PC-9 (cell line): ENCODE results near the gene MTOR. TPM values are rescaled to one million over a fixed set of nuclear protein-coding genes. Genes with fewer than 3 reads are reported as not detected.

Experiments used
- BruUV-seq: library from RNA; stranded (reverse); fragments of 400-500 nt; replicated peaks from 2 replicates; lab custom pipeline; 2021; lab: Mats Ljungman, UMichigan
- CTCF ChIA-PET: fragments of 300-600 bp; sonication (Branson Sonifier 250); formaldehyde crosslinking; loops from one replicate; lab custom pipeline; 2022; ENCODE audit warnings: antibody characterized with exemption; lab: Charles Lee
- POLR2A ChIA-PET: fragments of 300-600 bp; sonication (Branson Sonifier 250); formaldehyde crosslinking; loops from one replicate; lab custom pipeline; 2022; ENCODE audit warnings: antibody characterized with exemption; ENCODE audit not compliant: unreplicated experiment; lab: Charles Lee
- DNase-seq, 2 experiments: peaks; one replicate each; pipeline versions ENCODE4 v3.0.0 to v3.0.0-alpha.2; 2015 to 2022; ENCODE audit warnings: mixed read lengths in 1 of 2
- H2AFZ ChIP-seq: fragments of 200-600 bp; sonication (generic); 2 replicates; pipeline ENCODE4 v1.8.1; 2017; ENCODE audit warnings: antibody characterized with exemption
- H3F3A ChIP-seq: fragments of 200-600 bp; sonication (generic); 2 replicates; pipeline ENCODE4 v1.8.1; 2017; ENCODE audit warnings: antibody characterized with exemption, mild to moderate bottlenecking, low read depth; ENCODE audit not compliant: insufficient read depth
- H3K27ac ChIP-seq: fragments of 200-600 bp; sonication (generic); 2 replicates; pipeline ENCODE4 v1.6.1; 2016; ENCODE audit warnings: mixed run types
- H3K27me3 ChIP-seq: fragments of 200-600 bp; sonication (generic); 2 replicates; pipeline ENCODE4 v1.6.1; 2016; ENCODE audit warnings: low read depth, mixed run types; ENCODE audit not compliant: insufficient read depth
- H3K36me3 ChIP-seq: fragments of 200-600 bp; sonication (generic); 2 replicates; pipeline ENCODE4 v1.6.1; 2016; ENCODE audit warnings: low read depth, mixed run types
- H3K4me1 ChIP-seq: fragments of 200-600 bp; sonication (generic); replicated peaks from 2 replicates; pipeline ENCODE4 v1.6.1; 2016; ENCODE audit warnings: mixed run types; ENCODE audit not compliant: insufficient read depth
- H3K4me2 ChIP-seq: fragments of 200-600 bp; sonication (generic); 2 replicates; pipeline ENCODE4 v1.6.1; 2017; ENCODE audit warnings: mixed run types
- H3K4me3 ChIP-seq: fragments of 200-600 bp; sonication (generic); 2 replicates; pipeline ENCODE4 v1.6.1; 2016; ENCODE audit warnings: mixed run types
- H3K79me2 ChIP-seq: fragments of 200-600 bp; sonication (generic); 2 replicates; pipeline ENCODE4 v1.6.1; 2017; ENCODE audit warnings: low read depth, mixed run types
- H3K9me2 ChIP-seq: fragments of 200-600 bp; sonication (generic); 2 replicates; pipeline ENCODE4 v1.8.1; 2017; ENCODE audit warnings: mild to moderate bottlenecking; ENCODE audit not compliant: insufficient read depth
- H3K9me3 ChIP-seq: fragments of 200-600 bp; sonication (generic); 2 replicates; pipeline ENCODE4 v1.8.1; 2016; ENCODE audit warnings: low read depth; ENCODE audit not compliant: insufficient read depth
- H4K20me1 ChIP-seq: fragments of 200-600 bp; sonication (generic); 2 replicates; pipeline ENCODE4 v1.8.1; 2017; ENCODE audit not compliant: insufficient read depth
- EZH2 ChIP-seq: fragments of 200-600 bp; sonication (generic); IDR thresholded peaks from 2 replicates; pipeline ENCODE4 v1.8.0; 2017; ENCODE audit warnings: antibody characterized with exemption, low read depth
- intact Hi-C: fragments of 100-400 bp; cut with micrococcal nuclease; formaldehyde crosslinking; loops from one replicate; pipeline ENCODE4 v1.10.0; 2022; ENCODE audit not compliant: unreplicated experiment
- total RNA-seq: library from RNA; stranded (reverse); gene quantifications from 2 replicates; pipeline ENCODE4 v1.2.3, GENCODE V29; 2021
- TF ChIP-seq, protein P1 (sequence below): fragments of 200-600 bp; sonication (generic); conservative IDR thresholded peaks from 2 replicates; pipeline ENCODE4 v1.6.1; 2017; ENCODE audit warnings: mixed run types, antibody characterized with exemption, mild to moderate bottlenecking, moderate library complexity

MTOR gene
- total RNA-seq, 1 experiment from 2014 or later: 37.4 TPM

DNA sequence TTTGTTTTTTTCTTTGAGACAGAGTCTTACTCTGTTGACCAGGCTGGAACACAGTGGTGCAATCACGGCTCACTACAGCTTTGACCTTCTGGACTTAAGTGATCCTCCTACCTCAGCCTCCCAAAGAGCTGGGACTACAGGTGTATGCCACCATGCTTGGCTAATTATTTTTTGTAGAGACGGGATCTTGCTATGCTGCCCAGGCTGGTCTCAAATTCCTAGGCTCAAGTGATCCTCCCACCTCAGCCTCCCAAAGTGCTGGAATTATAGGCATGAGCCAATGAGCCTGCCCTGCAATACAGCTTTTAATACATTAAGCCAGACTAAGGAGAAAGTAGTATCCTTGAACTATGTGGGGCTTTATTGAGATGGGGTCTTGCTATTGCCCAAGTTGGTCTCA, 146.0 kb downstream of the MTOR start:
- Histone ChIP-seq H4K20me1 (no peaks in the 10 kb centered on the region), H3K4me1 (no peaks in the 10 kb centered on the region), H2AFZ (no peak overlapping the region), H3K9me2 (no peaks in the 10 kb centered on the region), H3K36me3 (no peaks in the 10 kb centered on the region), H3K4me2 (no peak overlapping the region), H3K9me3 (no peaks in the 10 kb centered on the region), H3K4me3 (no peak overlapping the region), H3K27ac (no peak overlapping the region), H3K79me2 (no peaks in the 10 kb centered on the region), H3K27me3 (no peaks in the 10 kb centered on the region), H3F3A (no peaks in the 10 kb centered on the region)
- DNase-seq: no peak
- CTCF ChIA-PET: no interaction called here
- intact Hi-C loops: no loop called here
- TF ChIP-seq, protein P1, sequence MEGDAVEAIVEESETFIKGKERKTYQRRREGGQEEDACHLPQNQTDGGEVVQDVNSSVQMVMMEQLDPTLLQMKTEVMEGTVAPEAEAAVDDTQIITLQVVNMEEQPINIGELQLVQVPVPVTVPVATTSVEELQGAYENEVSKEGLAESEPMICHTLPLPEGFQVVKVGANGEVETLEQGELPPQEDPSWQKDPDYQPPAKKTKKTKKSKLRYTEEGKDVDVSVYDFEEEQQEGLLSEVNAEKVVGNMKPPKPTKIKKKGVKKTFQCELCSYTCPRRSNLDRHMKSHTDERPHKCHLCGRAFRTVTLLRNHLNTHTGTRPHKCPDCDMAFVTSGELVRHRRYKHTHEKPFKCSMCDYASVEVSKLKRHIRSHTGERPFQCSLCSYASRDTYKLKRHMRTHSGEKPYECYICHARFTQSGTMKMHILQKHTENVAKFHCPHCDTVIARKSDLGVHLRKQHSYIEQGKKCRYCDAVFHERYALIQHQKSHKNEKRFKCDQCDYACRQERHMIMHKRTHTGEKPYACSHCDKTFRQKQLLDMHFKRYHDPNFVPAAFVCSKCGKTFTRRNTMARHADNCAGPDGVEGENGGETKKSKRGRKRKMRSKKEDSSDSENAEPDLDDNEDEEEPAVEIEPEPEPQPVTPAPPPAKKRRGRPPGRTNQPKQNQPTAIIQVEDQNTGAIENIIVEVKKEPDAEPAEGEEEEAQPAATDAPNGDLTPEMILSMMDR: no peak
- no peak for TF ChIP-seq EZH2
- POLR2A ChIA-PET: no interaction called here
- no TSS peak for BruUV-seq

DNA sequence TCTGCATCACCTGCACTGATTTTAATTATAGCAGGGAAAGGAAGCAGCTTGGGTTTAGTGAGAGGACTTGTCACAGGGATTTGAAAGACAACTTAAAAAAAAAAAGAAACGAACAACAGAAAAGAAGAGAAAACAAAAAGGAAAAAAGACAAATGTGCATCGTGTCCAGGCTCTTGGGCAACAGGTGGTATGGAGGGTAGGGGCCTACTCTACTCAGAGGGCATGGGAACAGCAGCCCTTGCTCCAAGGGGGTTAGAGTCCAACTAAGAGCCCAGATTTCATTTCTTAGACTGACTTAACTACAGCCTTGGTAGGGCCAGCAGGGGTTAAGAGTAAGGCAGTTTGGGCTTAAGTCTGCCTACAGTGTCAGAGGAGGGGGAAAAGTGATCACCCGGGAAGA, 147.4 kb downstream of the MTOR start:
- Histone ChIP-seq H3K79me2 (no peaks in the 10 kb centered on the region), H2AFZ (no peak overlapping the region), H3K27me3 (no peaks in the 10 kb centered on the region), H3K9me2 (no peaks in the 10 kb centered on the region), H3F3A (no peaks in the 10 kb centered on the region), H4K20me1 (no peaks in the 10 kb centered on the region), H3K36me3 (no peaks in the 10 kb centered on the region), H3K4me2 (no peak overlapping the region), H3K4me3 (no peak overlapping the region), H3K27ac (no peak overlapping the region), H3K9me3 (no peaks in the 10 kb centered on the region), H3K4me1 (no peaks in the 10 kb centered on the region)
- intact Hi-C loops: no loop called here
- ChIA-PET POLR2A (no interaction called here), CTCF (no interaction called here)
- DNase-seq: no peak
- TF ChIP-seq EZH2: no peak
- TF ChIP-seq, protein P1: no peak
- BruUV-seq: no TSS peak

DNA sequence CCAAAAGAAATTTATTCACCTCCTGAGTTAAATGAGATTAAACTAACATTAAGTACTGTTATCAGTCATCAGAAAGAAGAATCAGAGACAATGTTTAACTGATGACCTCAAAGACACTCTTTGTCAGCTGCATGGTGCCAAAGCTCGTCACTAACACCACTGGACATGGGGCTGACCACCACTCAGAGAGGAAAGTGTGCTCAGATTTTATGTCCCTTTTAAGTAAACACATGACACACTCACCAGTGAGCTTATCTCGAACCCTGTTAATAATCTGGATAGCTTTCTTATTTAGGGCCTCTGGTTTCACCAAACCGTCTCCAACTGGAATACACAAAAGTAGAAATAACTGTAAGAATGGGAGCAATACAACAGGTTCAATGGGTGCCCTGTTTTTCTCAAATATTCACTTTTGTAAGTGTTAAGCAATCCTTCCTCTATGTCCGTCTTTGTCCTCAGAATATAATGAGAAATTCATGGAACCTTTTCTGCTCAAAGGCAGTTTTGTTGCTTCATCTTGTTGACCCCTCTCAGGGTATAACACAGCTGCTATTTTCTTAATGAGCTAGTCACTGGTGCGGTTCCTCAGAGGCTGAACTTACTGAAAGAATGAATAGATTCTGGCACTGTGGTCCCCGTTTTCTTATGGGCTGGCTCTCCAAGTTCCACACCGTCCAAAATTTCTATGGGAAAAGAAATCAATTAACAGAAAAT, 153.1 kb downstream of the MTOR start:
- ChIA-PET CTCF (no interaction called here), POLR2A (no interaction called here)
- no peak overlapping the region for H3K4me2 ChIP-seq
- H3K9me3 ChIP-seq: no peaks in the 10 kb centered on the region
- no peak overlapping the region for H3K4me3 ChIP-seq
- no peaks in the 10 kb centered on the region for H3F3A ChIP-seq
- intact Hi-C loops: no loop called here
- H3K27me3 ChIP-seq: no peaks in the 10 kb centered on the region
- no peak overlapping the region for H3K27ac ChIP-seq
- no peaks in the 10 kb centered on the region for H3K36me3 ChIP-seq
- H3K4me1 ChIP-seq: no peaks in the 10 kb centered on the region
- H3K79me2 ChIP-seq: no peaks in the 10 kb centered on the region
- DNase-seq: no peak
- BruUV-seq: no TSS peak
- H4K20me1 ChIP-seq: no peaks in the 10 kb centered on the region
- TF ChIP-seq, protein P1: no peak
- no peak for TF ChIP-seq EZH2
- H3K9me2 ChIP-seq: no peaks in the 10 kb centered on the region
- H2AFZ ChIP-seq: no peak overlapping the region
